Heart right ventricle (tissue), 16 donors: ENCODE data around the gene CWC27. TPM values are rescaled to one million over a fixed set of nuclear protein-coding genes. Genes with fewer than 3 reads are reported as not detected.

Experiments used
- ATAC-seq, 8 donors: fragments of 200-7000 bp; cut with Tn5 transposase; one replicate each; pipeline ENCODE4 v1.9.1; 2020; ENCODE audit warnings: mild to moderate bottlenecking in 8 of 8, moderate library complexity in 8 of 8, moderate number of reproducible peaks in 1 of 8
- DNase-seq, 2 donors: peaks; one replicate each; pipeline ENCODE4 v3.0.0-alpha.2; 2020
- H3K27ac ChIP-seq, 10 donors: fragments of 200-600 bp; sonication (generic) in 2 of 10; one replicate each; pipeline versions ENCODE4 v1.5.0 to v1.8.0; 2020 to 2022; ENCODE audit warnings: mild to moderate bottlenecking in 3 of 10
- H3K27me3 ChIP-seq, 7 donors: fragments of 200-600 bp; one replicate each; pipeline ENCODE4 v1.8.0; 2021 to 2022; ENCODE audit warnings: mild to moderate bottlenecking in 2 of 7
- H3K36me3 ChIP-seq, 9 donors: fragments of 200-600 bp; sonication (generic) in 1 of 9; one replicate each; pipeline versions ENCODE4 v1.5.0 to v1.8.0; 2020 to 2022; ENCODE audit warnings: mild to moderate bottlenecking in 2 of 9
- H3K4me1 ChIP-seq, 9 donors: fragments of 200-600 bp; sonication (generic) in 1 of 9; one replicate each; pipeline versions ENCODE4 v1.5.0 to v1.8.0; 2020 to 2022; ENCODE audit warnings: mild to moderate bottlenecking in 4 of 9
- H3K4me3 ChIP-seq, 10 donors: fragments of 200-600 bp; sonication (generic) in 2 of 10; one replicate each; pipeline versions ENCODE4 v1.5.0 to v1.8.0; 2020 to 2022; ENCODE audit warnings: mild to moderate bottlenecking in 7 of 10, moderate library complexity in 2 of 10
- H3K9me3 ChIP-seq, 11 donors: fragments of 200-600 bp in 10 of 11; sonication (generic) in 2 of 11; one replicate each; pipeline versions ENCODE4 v1.5.0 to v1.8.0; 2013 to 2022; ENCODE audit warnings: mild to moderate bottlenecking in 2 of 11, control low read depth in 1 of 11, moderate library complexity in 1 of 11
- CTCF ChIP-seq, 9 donors: fragments of 200-600 bp; sonication (generic) in 2 of 9; IDR thresholded peaks; one replicate each; pipeline versions ENCODE4 v1.5.0 to v1.8.0; 2021 to 2022; ENCODE audit warnings: antibody characterized with exemption in 9 of 9, mild to moderate bottlenecking in 5 of 9, moderate library complexity in 1 of 9
- WGBS, 2 donors: extraction: QIAGEN DNeasy Blood & Tissue Kit; methylation state at CpG; one replicate each; pipeline ENCODE4 v1.1.7; 2013; ENCODE audit warnings: inconsistent platforms in 1 of 2; 5-methylcytosine and 5-hydroxymethylcytosine counted together
- intact Hi-C, 10 donors: fragments of 100-400 bp; cut with DNase I; formaldehyde crosslinking; loops; one replicate each; pipeline versions ENCODE4 v1.11.1 to v1.14.2; 2022
- polyA plus RNA-seq, 2 donors: library from polyadenylated mRNA; stranded (reverse); fragments of 200-250 nt; gene quantifications; one replicate each; pipeline ENCODE4 v1.2.3, GENCODE V29; 2013
- total RNA-seq, 10 donors: library from RNA; stranded (reverse); fragmentation: NEBNext Ultra II Directional in 3 of 10; extraction: Animal tissue kit (Norgen Biotek cat#: 25700) in 3 of 10; gene quantifications; one replicate each; pipeline versions ENCODE4 v1.2.1 to v1.2.4, GENCODE V29; 2021 to 2023
- donor health status: Arrhythmogenic right ventricular cardiomyopathy.
- donor health status: ischemic (EF 13 %, LVEDD 7.1; RV severe dilation, severe dysfunction).
- donor health status: healthy with polysubstance abuse.
- donor health status: DM: no; HTN: yes; CAD: no.
- donor health status: DM: no; HTN: no; CAD: no.
- donor health status: ischemic (EF 25% LVEDD 6.9; RV normal size, moderate dysfunction).
- donor health status: ischemic (EF 25% LVEDD 5.7; RV mildly dilated, moderate dysfunction).
- donor health status: healthy.
- donor health status: DM: yes; HTN: yes; CAD: no.
- donor health status: Ischemic cardiomyopathy.
- donor health status: ischemic (EF 35%, LVEDD 5.7; RV mildly dilated, moderate dysfunction).
- donor health status: nonischemic (EF 11% LVEDD 7.7; RV severe dilation, severe dysfunction).
- donor health status: DM: yes; HTN: yes; CAD: no.
- donor health status: PGD.
- donor health status: ischemic (EF 29% LVEDD 5.4; RV normal size, mild dysfunction).
- donor health status: nonischemic (EF 23%, LVEDD 6.1; RV moderate dilation, normal function).

CWC27 gene
- total and polyA plus RNA-seq, 12 donors, result 18.7 to 32.1 (median 23.5) TPM

- H3K4me1 ChIP-seq, result peaks cover 0 to 28% (median 18%) of the 10 kb centered on the region in 9 donors
- no peaks in the 10 kb centered on the region for H3K27me3 ChIP-seq
- H3K27ac ChIP-seq, result no peak overlapping the region
- intact Hi-C loops, result no loop called here
- WGBS, 2 donors, result 93 to 95% methylated on average over 2 of the region's 2 CpGs
- no peak for ATAC-seq
- DNase-seq, result no peak
- TF ChIP-seq CTCF (IDR thresholded peaks at IDR 0.05), result no peak
- H3K36me3 ChIP-seq, result no peaks in the 10 kb centered on the region
- H3K9me3 ChIP-seq, result no peaks in the 10 kb centered on the region
- no peak overlapping the region for H3K4me3 ChIP-seq
Measured at GRCh38 chr5:65065001-65065511, 296.3 kb downstream of the CWC27 start.

GRCh38 chr5:65066387-65067146 is 297.8 kb downstream of the CWC27 start:
- Histone ChIP-seq H3K36me3 (no peaks in the 10 kb centered on the region), H3K9me3 (no peaks in the 10 kb centered on the region), H3K4me3 (no peak overlapping the region), H3K27ac (no peak overlapping the region), H3K27me3 (no peaks in the 10 kb centered on the region), H3K4me1 (peaks cover 0 to 28% (median 17%) of the 10 kb centered on the region in 9 donors)
- no peak for TF ChIP-seq CTCF (IDR thresholded peaks at IDR 0.05)
- ATAC-seq (peak in 1 of 8 donors; percentile 39), DNase-seq (no peak)
- intact Hi-C loops, result no loop called here
- WGBS, 2 donors, result 57 to 65% methylated on average over 5 of the region's 5 CpGs

- no peak for DNase-seq
- no peak overlapping the region for H3K27ac ChIP-seq
- no peak for TF ChIP-seq CTCF (IDR thresholded peaks at IDR 0.05)
- H3K4me3 ChIP-seq, result no peak overlapping the region
- intact Hi-C loops, result no loop called here
- ATAC-seq, result no peak
- no peaks in the 10 kb centered on the region for H3K36me3 ChIP-seq
- no peaks in the 10 kb centered on the region for H3K27me3 ChIP-seq
- no peaks in the 10 kb centered on the region for H3K9me3 ChIP-seq
- 93 to 97% methylated on average over 1 of the region's 1 CpG for WGBS, 2 donors
- peaks cover 0 to 22% (median 12%) of the 10 kb centered on the region in 9 donors for H3K4me1 ChIP-seq
Measured at GRCh38 chr5:65067147-65067506, 298.4 kb downstream of the CWC27 start.

Other genes with a start within 250 kb of the CWC27 start
- not detected for gene SHISAL2B, start 78.4 kb upstream of the CWC27 start, total RNA-seq
- gene SHISAL2B, start 78.4 kb upstream of the CWC27 start, polyA plus RNA-seq, result not detected
- 10 to 100 TPM in 9 of 10 donors, 1 to 10 TPM in 1; 8.0 to 17.3 (median 12.5) TPM for gene SREK1IP1, start 239 bp upstream of the CWC27 start, total RNA-seq
- 10 to 100 TPM in 1 of 2 donors, 1 to 10 TPM in 1; 5.5 to 25.9 TPM for gene SREK1IP1, start 239 bp upstream of the CWC27 start, polyA plus RNA-seq